OCI-LY3 (cell line): ENCODE results near the gene ARMH2.

ENCODE experiments used
- EZH2phosphoT487 ChIP-seq: fragments of 200-600 bp; shearing (Covaris generic); IDR thresholded peaks from 2 replicates; pipeline ENCODE4 v1.6.1; 2018; ENCODE audit warnings: antibody characterized with exemption, mixed run types, low read depth
- TF ChIP-seq, protein P1 (sequence below): fragments of 200-600, 300-600 bp; sonication (generic); IDR thresholded peaks from 2 replicates; pipeline ENCODE4 v1.5.1; 2014; ENCODE audit warnings: antibody characterized with exemption, low read length, low read depth

GRCh38 chr6:24824142-24824938 lies 25.6 kb upstream of the ARMH2 start:
- TF ChIP-seq, protein P1, sequence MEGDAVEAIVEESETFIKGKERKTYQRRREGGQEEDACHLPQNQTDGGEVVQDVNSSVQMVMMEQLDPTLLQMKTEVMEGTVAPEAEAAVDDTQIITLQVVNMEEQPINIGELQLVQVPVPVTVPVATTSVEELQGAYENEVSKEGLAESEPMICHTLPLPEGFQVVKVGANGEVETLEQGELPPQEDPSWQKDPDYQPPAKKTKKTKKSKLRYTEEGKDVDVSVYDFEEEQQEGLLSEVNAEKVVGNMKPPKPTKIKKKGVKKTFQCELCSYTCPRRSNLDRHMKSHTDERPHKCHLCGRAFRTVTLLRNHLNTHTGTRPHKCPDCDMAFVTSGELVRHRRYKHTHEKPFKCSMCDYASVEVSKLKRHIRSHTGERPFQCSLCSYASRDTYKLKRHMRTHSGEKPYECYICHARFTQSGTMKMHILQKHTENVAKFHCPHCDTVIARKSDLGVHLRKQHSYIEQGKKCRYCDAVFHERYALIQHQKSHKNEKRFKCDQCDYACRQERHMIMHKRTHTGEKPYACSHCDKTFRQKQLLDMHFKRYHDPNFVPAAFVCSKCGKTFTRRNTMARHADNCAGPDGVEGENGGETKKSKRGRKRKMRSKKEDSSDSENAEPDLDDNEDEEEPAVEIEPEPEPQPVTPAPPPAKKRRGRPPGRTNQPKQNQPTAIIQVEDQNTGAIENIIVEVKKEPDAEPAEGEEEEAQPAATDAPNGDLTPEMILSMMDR = no peak
- no peak for TF ChIP-seq EZH2phosphoT487
